Measurements from ENCODE around the gene KCP.

KCP gene

GRCh38 chr7:128887169-128888038 is 23.1 kb downstream of the KCP start:
- no peak for DNase-seq (ENCODE audit: low spot score)

DNA sequence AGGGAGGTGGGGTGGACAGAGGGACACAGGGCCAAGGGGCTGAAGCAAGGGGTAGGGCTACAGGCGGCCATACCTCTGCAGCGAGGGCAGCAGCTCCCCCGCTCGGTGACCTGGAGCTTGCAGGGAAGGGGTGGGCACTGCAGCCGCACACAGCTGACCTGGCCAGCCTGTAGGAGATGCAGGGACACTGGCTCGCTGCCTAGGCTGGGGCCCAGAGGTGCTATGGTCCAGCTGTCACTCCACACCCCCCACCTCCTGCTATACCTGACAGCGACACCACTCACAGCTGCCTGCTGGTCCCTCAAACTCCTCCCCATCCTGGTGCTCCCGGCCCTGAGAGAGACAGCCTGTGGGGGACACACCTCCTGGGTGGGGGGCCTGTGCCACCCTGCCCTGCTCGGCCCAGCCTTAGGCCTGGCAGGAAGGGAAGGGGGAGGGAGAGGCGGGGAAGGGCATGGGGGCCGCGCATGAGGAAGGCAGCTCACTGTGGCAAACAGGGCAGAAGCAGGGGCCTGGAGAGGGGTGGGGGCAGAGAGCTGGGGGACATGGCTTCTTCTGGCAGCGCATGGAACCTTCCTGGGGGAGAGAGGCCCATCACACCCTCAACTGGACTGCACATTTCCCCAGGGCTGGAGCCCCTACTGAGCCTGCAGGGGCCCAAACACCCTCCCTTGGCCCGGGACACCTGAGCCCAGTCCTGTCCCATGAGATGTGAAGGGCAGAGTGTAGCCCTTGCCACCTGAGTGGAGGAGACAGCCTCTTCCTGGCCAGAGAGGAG is 23.9 kb downstream of the KCP start:
- DNase-seq (ENCODE audit: low spot score): no peak

GRCh38 chr7:128885370-128886187 is 24.9 kb downstream of the KCP start:
- DNase-seq (ENCODE audit: low spot score): no peak

DNA sequence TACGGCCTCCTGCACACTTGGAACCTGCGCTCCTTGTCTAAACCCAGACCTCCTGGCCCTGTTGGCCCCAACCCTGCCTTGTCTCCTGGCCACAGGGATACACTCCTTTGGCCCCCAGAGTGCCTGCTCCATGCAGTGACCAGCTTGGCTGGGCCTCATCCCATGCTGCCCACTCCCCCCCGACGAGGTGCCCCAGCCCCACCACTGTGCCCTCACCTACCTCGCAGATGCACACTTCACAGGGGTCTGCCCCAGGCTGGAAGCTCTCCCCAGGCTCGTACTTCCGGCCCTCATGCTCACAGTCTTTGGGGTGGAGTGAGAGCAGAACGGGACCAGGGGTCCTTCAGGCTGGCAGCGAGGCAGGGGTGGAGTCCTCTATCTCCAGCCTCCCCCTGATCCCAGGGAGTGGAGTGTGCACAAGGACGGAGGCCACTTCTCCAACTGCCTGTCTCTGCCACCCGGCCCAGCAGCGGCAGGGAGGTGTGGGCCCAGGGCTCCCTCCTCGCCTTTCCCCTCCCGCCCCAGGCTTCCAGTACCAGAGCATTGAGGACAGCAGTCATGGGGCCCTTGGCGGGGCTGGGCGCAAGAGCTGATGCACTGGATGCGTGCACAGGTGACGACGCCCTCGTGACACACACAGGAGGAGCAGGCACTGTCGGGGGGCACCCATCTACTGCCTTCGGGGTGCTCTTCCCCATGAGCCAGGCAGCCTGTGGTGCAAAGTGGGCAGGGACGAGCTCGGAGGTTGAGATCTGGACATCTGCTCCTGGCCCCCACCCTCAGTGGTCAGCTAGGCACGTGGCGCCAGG is 25.7 kb downstream of the KCP start:
- no peak for DNase-seq (ENCODE audit: low spot score)

DNA sequence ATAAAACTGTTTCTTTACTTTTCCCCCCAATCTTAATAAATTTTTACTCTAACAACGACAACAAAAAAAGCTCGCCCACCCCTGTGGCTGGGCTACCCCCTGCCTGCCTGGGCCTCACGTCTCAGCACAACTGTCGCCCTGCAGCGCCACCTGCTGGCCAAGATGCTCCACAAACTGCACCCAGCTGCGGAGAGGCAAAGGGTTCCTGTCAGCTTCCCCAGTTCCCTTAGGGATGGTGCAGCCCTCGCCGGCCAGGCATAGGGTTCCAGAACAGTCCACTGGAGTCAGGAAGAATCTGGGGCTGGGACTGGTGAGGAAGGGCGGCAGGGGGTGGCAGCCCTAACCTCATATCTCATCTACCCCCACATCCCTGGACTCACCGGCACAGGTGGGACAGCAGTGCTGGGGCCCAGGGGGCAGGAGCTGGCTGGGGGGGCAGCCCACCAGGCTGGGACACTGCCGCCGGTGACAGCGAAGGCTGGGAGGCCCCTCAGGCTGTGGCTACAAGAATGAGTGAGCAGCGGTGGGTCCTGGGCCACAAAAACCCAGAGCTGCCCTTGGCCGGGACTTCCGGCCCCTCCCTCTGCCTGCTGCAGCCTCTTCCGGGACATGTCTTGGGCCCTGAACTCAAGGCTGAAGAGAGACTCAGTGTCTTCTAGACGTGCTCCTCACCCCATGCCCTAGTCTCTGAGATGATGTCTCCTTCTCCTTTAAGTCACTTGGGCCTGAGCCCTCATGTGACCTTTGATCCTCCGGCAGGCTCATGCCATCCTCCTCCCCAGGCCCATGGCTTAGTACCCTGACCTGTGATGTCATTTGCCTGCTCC is 26.7 kb downstream of the KCP start:
- peak; percentile 54 for DNase-seq (ENCODE audit: low spot score)

DNA sequence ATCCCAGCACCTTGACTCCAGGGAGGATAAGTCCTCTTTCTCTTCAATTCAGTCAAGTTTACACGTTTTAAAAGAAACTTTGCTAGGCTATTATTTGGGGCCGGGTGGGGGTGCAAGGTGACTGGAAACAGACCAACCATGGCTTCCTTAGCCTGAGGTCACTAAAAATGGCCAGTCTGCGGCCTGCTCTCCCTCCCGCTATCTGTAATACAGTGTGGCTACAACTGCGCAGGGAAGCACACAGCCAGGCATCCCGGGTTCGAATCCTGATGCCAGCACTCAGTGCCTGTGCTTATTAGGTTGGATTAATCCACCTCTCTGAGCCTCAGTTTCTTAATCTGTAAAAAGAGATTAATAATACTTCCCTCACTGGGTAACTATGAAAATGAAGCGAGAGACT is 28.4 kb downstream of the KCP start:
- DNase-seq (ENCODE audit: low spot score): no peak

GRCh38 chr7:128881458-128882125 is 28.9 kb downstream of the KCP start:
- DNase-seq (ENCODE audit: low spot score): no peak

- no peak for DNase-seq (ENCODE audit: low spot score)
Observed at GRCh38 chr7:128880791-128881457, 29.6 kb downstream of the KCP start.

DNA sequence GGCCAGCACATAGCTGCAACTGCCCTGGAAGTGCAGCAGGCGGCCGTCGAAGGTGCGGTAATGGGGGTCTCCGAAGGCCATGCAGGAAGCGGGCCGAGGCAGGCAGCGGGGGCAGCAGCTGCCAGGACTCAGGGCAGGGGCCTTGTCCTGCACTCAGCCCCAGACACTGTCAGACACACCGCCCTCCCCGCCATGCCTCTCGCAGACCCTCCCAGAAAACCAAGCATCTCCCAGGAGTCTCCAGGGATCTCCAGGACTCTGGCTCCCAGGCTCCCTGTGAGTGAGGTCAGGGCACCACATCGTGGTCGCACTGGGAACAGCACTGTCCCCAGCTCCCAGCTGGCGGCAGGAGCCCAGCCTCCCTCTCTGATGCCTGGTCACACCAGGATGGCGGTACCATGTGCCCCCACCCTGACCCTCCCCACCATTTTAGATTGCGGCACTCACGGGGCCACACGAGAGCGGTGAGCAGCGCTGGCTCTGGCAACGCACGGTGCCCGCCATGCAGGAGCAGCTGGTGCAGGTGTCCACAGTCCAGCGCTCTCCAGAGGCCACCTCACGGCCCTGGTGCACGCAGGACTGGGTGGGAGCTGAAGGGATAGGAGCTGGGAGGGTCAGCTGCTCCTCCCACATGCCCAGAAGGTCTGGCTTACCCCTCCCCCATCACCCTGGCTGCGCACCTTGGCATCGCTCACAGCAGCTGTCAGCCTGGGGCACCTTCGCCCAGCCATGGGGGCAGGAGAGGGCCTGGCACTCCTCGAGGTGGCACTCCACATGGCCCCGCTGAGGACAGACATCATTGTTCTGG is 30.4 kb downstream of the KCP start:
- peak; percentile 72 for DNase-seq (ENCODE audit: low spot score)

- DNase-seq (ENCODE audit: low spot score): no peak
Observed at GRCh38 chr7:128879461-128879938, 31.0 kb downstream of the KCP start.

DNA sequence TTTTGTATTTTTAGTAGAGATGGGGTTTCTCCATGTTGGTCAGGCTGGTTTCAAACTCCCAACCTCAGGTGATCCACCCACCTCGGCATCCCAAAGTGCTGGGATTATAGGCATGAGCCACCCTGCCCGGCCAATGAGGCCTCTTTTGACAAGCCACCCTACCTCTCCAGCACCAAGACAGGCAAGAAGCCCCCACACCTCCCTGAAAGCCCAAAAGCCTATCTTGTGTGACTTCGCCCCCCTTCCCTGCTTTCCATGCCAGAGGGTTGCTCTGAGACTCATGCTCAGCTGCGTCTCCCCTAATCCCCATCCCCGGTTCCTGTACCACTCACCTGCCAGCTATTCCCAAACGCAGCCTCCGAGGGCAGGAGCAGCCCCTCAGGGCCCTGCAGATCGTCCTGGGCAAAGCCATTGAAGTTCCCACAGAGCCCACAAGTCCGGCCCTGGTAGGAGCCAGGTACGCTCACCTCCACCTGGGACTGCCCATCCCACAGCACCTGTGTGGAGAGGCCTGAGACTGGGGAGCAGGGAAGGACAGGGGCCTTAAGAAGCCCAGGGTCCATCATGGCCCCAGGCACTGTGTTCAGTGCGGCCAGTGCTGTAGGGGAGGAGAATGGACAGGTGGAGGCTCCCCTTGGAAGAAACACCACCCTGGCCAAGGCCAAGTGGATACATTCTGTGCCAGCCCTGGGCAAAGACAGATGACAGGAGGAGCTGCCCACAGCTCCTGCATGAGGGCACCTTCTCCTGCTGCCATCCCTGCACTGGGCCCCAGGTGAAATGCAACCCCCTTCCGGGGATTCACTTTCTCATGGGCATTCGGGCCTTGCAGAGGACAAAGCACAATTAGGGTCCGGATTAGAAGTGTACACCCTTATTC is 32.0 kb downstream of the KCP start:
- DNase-seq (ENCODE audit: low spot score): no peak

- no peak for DNase-seq (ENCODE audit: low spot score)
Observed at GRCh38 chr7:128877756-128878120, 32.8 kb downstream of the KCP start.

- no peak for DNase-seq (ENCODE audit: low spot score)
Observed at GRCh38 chr7:128876978-128877755, 33.3 kb downstream of the KCP start.

GRCh38 chr7:128876586-128876977 is 33.9 kb downstream of the KCP start:
- no peak for DNase-seq (ENCODE audit: low spot score)

- DNase-seq (ENCODE audit: low spot score): no peak
Observed at GRCh38 chr7:128876127-128876526, 34.4 kb downstream of the KCP start.

- DNase-seq (ENCODE audit: low spot score): no peak
Observed at GRCh38 chr7:128875523-128875948, 35.0 kb downstream of the KCP start.
